Neuronal stem cell (in vitro differentiated cells): ENCODE measurements around the gene AKAP17A.

Experiments
- DNase-seq: peaks from one replicate; pipeline ENCODE4 v3.0.0-alpha.2; 2013; ENCODE audit warnings: low spot score
- H2AFZ ChIP-seq: one replicate; pipeline ENCODE4 v1.6.1; 2013; ENCODE audit warnings: mild to moderate bottlenecking, low read length, inconsistent platforms
- H2AK5ac ChIP-seq: 2 replicates; pipeline ENCODE4 v1.6.1; 2013; ENCODE audit warnings: low read depth, mild to moderate bottlenecking, inconsistent platforms, low read length, moderate library complexity, mixed read lengths
- H2BK120ac ChIP-seq: 2 replicates; pipeline ENCODE4 v1.6.1; 2013; ENCODE audit warnings: low read depth, mild to moderate bottlenecking, inconsistent platforms, low read length, moderate library complexity, mixed read lengths
- H2BK12ac ChIP-seq: one replicate; pipeline ENCODE4 v1.6.1; 2013; ENCODE audit warnings: low read length, inconsistent platforms
- H2BK15ac ChIP-seq: 2 replicates; pipeline ENCODE4 v1.6.1; 2013; ENCODE audit warnings: mild to moderate bottlenecking, low read length, inconsistent platforms, mixed read lengths
- H2BK5ac ChIP-seq: one replicate; pipeline ENCODE4 v1.6.1; 2013; ENCODE audit warnings: inconsistent platforms, mild to moderate bottlenecking, low read length, moderate library complexity
- H3K14ac ChIP-seq: one replicate; pipeline ENCODE4 v1.6.1; 2013; ENCODE audit warnings: low read length, inconsistent platforms
- H3K18ac ChIP-seq: 2 replicates; pipeline ENCODE4 v1.6.1; 2013; ENCODE audit warnings: low read length, inconsistent platforms
- H3K23ac ChIP-seq: 2 replicates; pipeline ENCODE4 v1.6.1; 2013; ENCODE audit warnings: low read depth, mild to moderate bottlenecking, mixed read lengths, low read length, inconsistent platforms; ENCODE audit not compliant: poor library complexity
- H3K27ac ChIP-seq: replicated peaks from 3 replicates; pipeline ENCODE4 v1.5.1; 2013; ENCODE audit warnings: low read length, inconsistent platforms
- H3K27me3 ChIP-seq, 3 experiments: 2 replicates each; pipeline ENCODE4 v1.6.1; 2013; ENCODE audit warnings: low read length in 3 of 3, mild to moderate bottlenecking in 2 of 3, inconsistent platforms in 1 of 3, low read depth in 1 of 3, mixed read lengths in 1 of 3, moderate library complexity in 1 of 3; ENCODE audit not compliant: control insufficient read depth in 3 of 3, insufficient read depth in 3 of 3
- H3K36me3 ChIP-seq, 2 donors: replicated peaks in 1 of 2; 2 replicates each; pipeline ENCODE4 v1.6.1; 2013; ENCODE audit warnings: low read length in 2 of 2; ENCODE audit not compliant: control insufficient read depth in 2 of 2, insufficient read depth in 2 of 2
- H3K4ac ChIP-seq: 2 replicates; pipeline ENCODE4 v1.6.1; 2013; ENCODE audit warnings: inconsistent platforms, mild to moderate bottlenecking, low read length, moderate library complexity
- H3K4me1 ChIP-seq, 2 donors: 1 replicate in 1 of 2; 2 replicates in 1 of 2; pipeline ENCODE4 v1.6.1; 2013; ENCODE audit warnings: low read length in 2 of 2, low read depth in 1 of 2; ENCODE audit not compliant: control insufficient read depth in 2 of 2, insufficient read depth in 1 of 2
- H3K4me2 ChIP-seq: one replicate; pipeline ENCODE4 v1.6.1; 2013; ENCODE audit warnings: mild to moderate bottlenecking, low read length, inconsistent platforms; ENCODE audit not compliant: insufficient read depth, poor library complexity, severe bottlenecking
- H3K4me3 ChIP-seq, 2 donors: 2 replicates each; pipeline ENCODE4 v1.5.1; 2013; ENCODE audit warnings: low read length in 2 of 2, mild to moderate bottlenecking in 2 of 2, inconsistent platforms in 1 of 2, moderate library complexity in 1 of 2
- H3K79me1 ChIP-seq: one replicate; pipeline ENCODE4 v1.6.1; 2013; ENCODE audit warnings: low read depth, mild to moderate bottlenecking, inconsistent platforms, low read length, moderate library complexity
- H3K9ac ChIP-seq: one replicate; pipeline ENCODE4 v1.6.1; 2013; ENCODE audit warnings: mild to moderate bottlenecking, low read depth, low read length, inconsistent platforms; ENCODE audit not compliant: poor library complexity
- H3K9me3 ChIP-seq, 2 donors: replicated peaks in 1 of 2; 2 replicates each; pipeline versions ENCODE3 to v1.6.1; 2013; ENCODE audit warnings: low read length in 2 of 2, mild to moderate bottlenecking in 2 of 2, inconsistent platforms in 1 of 2, low read depth in 1 of 2, mixed read lengths in 1 of 2, moderate library complexity in 1 of 2; ENCODE audit not compliant: control insufficient read depth in 2 of 2, insufficient read depth in 1 of 2
- H4K8ac ChIP-seq: one replicate; pipeline ENCODE4 v1.6.1; 2013; ENCODE audit warnings: low read depth, mild to moderate bottlenecking, inconsistent platforms, low read length, moderate library complexity
- H4K91ac ChIP-seq: one replicate; pipeline ENCODE4 v1.6.1; 2013; ENCODE audit warnings: low read length, low read depth, mild to moderate bottlenecking, inconsistent platforms; ENCODE audit not compliant: poor library complexity
- WGBS, 2 donors: extraction: QIAGEN DNeasy Blood & Tissue Kit; methylation state at CpG; one replicate each; pipeline ENCODE4 v1.1.7; 2013; ENCODE audit warnings: missing lambda C conversion rate in 2 of 2, mixed read lengths in 1 of 2; ENCODE audit not compliant: insufficient read length in 2 of 2, insufficient replicate concordance in 1 of 2; ENCODE audit errors: extremely low coverage in 2 of 2; 5-methylcytosine and 5-hydroxymethylcytosine counted together

Gene AKAP17A

GRCh38 chrX:1599791-1600405 is 8.5 kb downstream of the AKAP17A start:
- no peak for DNase-seq
- no CpG with 5 or more reads among the region's 36 CpGs for WGBS, 2 donors
- H3K36me3 ChIP-seq, result peaks cover 70 to 88% of the 10 kb centered on the region in 2 donors

GRCh38 chrX:1600406-1601050 is 9.1 kb downstream of the AKAP17A start:
- no peak overlapping the region for H2AFZ ChIP-seq
- H2BK12ac ChIP-seq, result no peak overlapping the region
- no peak overlapping the region for H2BK15ac ChIP-seq
- H3K27ac ChIP-seq, result no peak overlapping the region
- H3K9me3 ChIP-seq, result peaks cover 4 to 7% of the 10 kb centered on the region in 2 donors
- no peak overlapping the region for H3K14ac ChIP-seq
- DNase-seq, result no peak
- no CpG with 5 or more reads among the region's 52 CpGs for WGBS, 2 donors
- H3K4me3 ChIP-seq, result no peak overlapping the region
- no peak overlapping the region for H3K4ac ChIP-seq
- H3K23ac ChIP-seq, result no peak overlapping the region
- H3K79me1 ChIP-seq, result peaks cover 34% of the 10 kb centered on the region
- H3K27me3 ChIP-seq, result no peaks in the 10 kb centered on the region
- H2BK120ac ChIP-seq, result no peak overlapping the region
- H2BK5ac ChIP-seq, result no peak overlapping the region
- H3K36me3 ChIP-seq, result peaks cover 63 to 82% of the 10 kb centered on the region in 2 donors
- H4K8ac ChIP-seq, result no peak overlapping the region
- no peak overlapping the region for H3K9ac ChIP-seq
- H3K18ac ChIP-seq, result no peak overlapping the region
- no peaks in the 10 kb centered on the region for H3K4me1 ChIP-seq
- no peak overlapping the region for H2AK5ac ChIP-seq
- H4K91ac ChIP-seq, result no peak overlapping the region
- H3K4me2 ChIP-seq, result no peak overlapping the region

More at GRCh38 chrX:1599791-1600405, 8.5 kb downstream of the AKAP17A start:
- no peak overlapping the region for H2BK120ac ChIP-seq
- H2AK5ac ChIP-seq, result no peak overlapping the region
- peaks cover 37% of the 10 kb centered on the region for H3K79me1 ChIP-seq
- peaks cover 4 to 8% of the 10 kb centered on the region in 2 donors for H3K9me3 ChIP-seq
- H3K9ac ChIP-seq, result no peak overlapping the region
- no peak overlapping the region for H2BK12ac ChIP-seq
- no peak overlapping the region for H3K4me3 ChIP-seq
- H3K27ac ChIP-seq, result no peak overlapping the region
- H3K18ac ChIP-seq, result no peak overlapping the region
- no peaks in the 10 kb centered on the region for H3K27me3 ChIP-seq
- H2AFZ ChIP-seq, result no peak overlapping the region
- H3K4me1 ChIP-seq, result no peaks in the 10 kb centered on the region
- H2BK5ac ChIP-seq, result no peak overlapping the region
- no peak overlapping the region for H3K14ac ChIP-seq
- H3K23ac ChIP-seq, result no peak overlapping the region
- H4K91ac ChIP-seq, result no peak overlapping the region
- H3K4ac ChIP-seq, result no peak overlapping the region
- H4K8ac ChIP-seq, result no peak overlapping the region
- no peak overlapping the region for H3K4me2 ChIP-seq
- H2BK15ac ChIP-seq, result no peak overlapping the region

GRCh38 chrX:1601051-1601767 is 9.8 kb downstream of the AKAP17A start:
- Histone ChIP-seq H2BK5ac (no peak overlapping the region), H3K9ac (no peak overlapping the region), H3K27me3 (no peaks in the 10 kb centered on the region), H3K18ac (no peak overlapping the region), H3K4ac (no peak overlapping the region), H2BK120ac (no peak overlapping the region), H3K79me1 (peaks cover 30% of the 10 kb centered on the region), H3K14ac (no peak overlapping the region), H4K8ac (no peak overlapping the region), H3K36me3 (peaks cover 57 to 75% of the 10 kb centered on the region in 2 donors), H3K27ac (no peak overlapping the region), H2BK12ac (no peak overlapping the region), H2AK5ac (no peak overlapping the region), H4K91ac (no peak overlapping the region), H3K4me1 (no peaks in the 10 kb centered on the region), H2AFZ (no peak overlapping the region), H3K23ac (no peak overlapping the region), H2BK15ac (no peak overlapping the region), H3K4me3 (no peak overlapping the region), H3K4me2 (peak overlapping the region; percentile 11), H3K9me3 (peaks cover 4 to 6% of the 10 kb centered on the region in 2 donors)
- DNase-seq, result no peak
- WGBS, 2 donors, result no CpG with 5 or more reads among the region's 58 CpGs

DNA sequence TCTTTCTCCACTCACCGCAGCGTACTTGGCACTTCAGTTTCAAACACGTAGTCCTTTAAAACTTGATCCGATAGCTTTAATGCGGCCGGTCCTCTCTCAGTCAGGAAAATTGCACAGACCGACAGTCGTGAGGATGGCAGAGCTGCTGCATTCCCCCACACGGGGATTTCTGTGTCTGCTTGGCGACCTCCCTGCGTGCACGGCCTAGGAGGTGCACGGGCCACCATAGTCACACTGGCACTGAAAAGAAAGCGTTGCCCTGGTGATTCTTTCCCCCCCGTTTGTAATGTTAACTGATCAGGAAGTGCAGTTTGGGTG is 10.3 kb downstream of the AKAP17A start:
- Histone ChIP-seq H2AK5ac (no peak overlapping the region), H2AFZ (no peak overlapping the region), H3K27me3 (no peaks in the 10 kb centered on the region), H3K18ac (no peak overlapping the region), H2BK15ac (no peak overlapping the region), H3K9me3 (peaks cover 4 to 6% of the 10 kb centered on the region in 2 donors), H3K4me2 (no peak overlapping the region), H2BK120ac (no peak overlapping the region), H3K9ac (no peak overlapping the region), H2BK5ac (no peak overlapping the region), H2BK12ac (no peak overlapping the region), H3K79me1 (peaks cover 29% of the 10 kb centered on the region), H4K91ac (no peak overlapping the region), H3K36me3 (peaks cover 54 to 72% of the 10 kb centered on the region in 2 donors), H3K4me1 (no peaks in the 10 kb centered on the region), H4K8ac (no peak overlapping the region), H3K14ac (no peak overlapping the region), H3K27ac (no peak overlapping the region), H3K4ac (no peak overlapping the region), H3K4me3 (peak overlapping the region in 1 of 2 donors; percentile 53), H3K23ac (no peak overlapping the region)
- no peak for DNase-seq
- no CpG with 5 or more reads among the region's 15 CpGs for WGBS, 2 donors
